BE2C (cell line): ENCODE data around the gene QKI. TPM values are rescaled to one million over a fixed set of nuclear protein-coding genes. Genes with fewer than 3 reads are reported as not detected.

Source experiments
- DNase-seq: peaks from one replicate; pipeline ENCODE4 v3.0.0-alpha.2; 2020
- H3K27me3 ChIP-seq: fragments of 250-450 bp; sonication (Bioruptor Pico); 2 replicates; pipeline ENCODE4 v1.5.1; 2020; ENCODE audit warnings: mild to moderate bottlenecking
- H3K36me3 ChIP-seq: fragments of 250-450 bp; sonication (Bioruptor Pico); 2 replicates; pipeline ENCODE4 v1.5.1; 2020; ENCODE audit warnings: mild to moderate bottlenecking
- H3K4me1 ChIP-seq: fragments of 250-450 bp; sonication (Bioruptor Pico); 2 replicates; pipeline ENCODE4 v1.5.1; 2020
- H3K4me3 ChIP-seq: 2 replicates; pipeline ENCODE4 v1.5.1; 2011; ENCODE audit warnings: low read depth, low read length
- H3K9me3 ChIP-seq: fragments of 250-450 bp; sonication (Bioruptor Pico); 2 replicates; pipeline ENCODE4 v1.5.1; 2020
- polyA plus RNA-seq: library from polyadenylated mRNA; unstranded; fragments of >200 nt; gene quantifications from one replicate; pipeline ENCODE4 v1.2.1, GENCODE V29; 2012; ENCODE audit warnings: low read depth, missing spikeins; ENCODE audit not compliant: insufficient read length, insufficient read depth
- TF ChIP-seq, protein P1 (sequence below): IDR thresholded peaks from 2 replicates; pipeline ENCODE4 v1.5.1; 2012; ENCODE audit warnings: mild to moderate bottlenecking, low read depth, low read length

Gene QKI
- 42.1 TPM for polyA plus RNA-seq

DNA sequence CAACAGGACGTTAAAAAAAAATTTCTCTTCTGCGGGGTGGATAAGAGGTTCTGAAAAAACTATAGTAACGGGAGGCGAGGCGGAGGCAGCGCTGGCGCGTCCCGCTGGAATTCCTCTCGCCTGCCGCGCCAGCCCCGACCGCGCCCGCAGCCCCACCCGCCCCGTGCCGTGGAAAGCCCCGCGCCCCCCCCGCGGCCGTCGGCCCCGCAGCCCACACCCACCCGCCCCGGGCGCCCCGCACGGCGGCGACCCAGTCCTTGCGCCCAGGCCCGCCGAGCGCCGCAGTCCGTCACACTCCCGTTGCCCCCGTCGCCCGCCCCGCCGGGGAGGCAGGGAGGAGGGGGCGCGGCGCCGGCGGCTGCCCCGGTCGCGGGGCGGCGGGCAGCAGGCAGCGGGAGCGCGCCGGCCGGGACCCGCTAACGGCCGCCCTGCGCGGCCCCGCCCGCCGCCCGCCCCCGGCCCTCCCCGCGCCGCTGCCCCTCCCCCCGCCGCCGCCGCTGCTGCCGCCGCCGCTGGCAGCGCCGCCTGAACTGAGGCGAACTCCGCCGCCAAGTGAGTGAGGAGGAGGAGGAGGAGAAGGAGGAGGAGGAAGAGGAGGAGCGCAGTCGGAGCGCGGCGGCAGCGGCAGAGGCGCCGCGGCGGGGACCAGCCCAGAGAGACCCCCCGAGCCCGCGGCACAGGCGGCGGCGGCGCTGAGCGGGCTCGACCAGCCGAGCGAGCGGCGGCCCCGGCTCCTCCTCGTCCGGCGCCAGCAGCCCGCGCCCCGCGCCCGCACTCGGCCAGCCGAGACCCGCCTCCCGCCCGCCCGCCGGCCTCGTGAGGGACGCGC lies at the start of gene QKI:
QKI (plus strand) TSS at position 602 of the 829 bp plus-strand sequence. CDS start 476 bp downstream, outside the sequence.
- no peaks in the 10 kb centered on the region for H3K27me3 ChIP-seq
- TF ChIP-seq, protein P1, sequence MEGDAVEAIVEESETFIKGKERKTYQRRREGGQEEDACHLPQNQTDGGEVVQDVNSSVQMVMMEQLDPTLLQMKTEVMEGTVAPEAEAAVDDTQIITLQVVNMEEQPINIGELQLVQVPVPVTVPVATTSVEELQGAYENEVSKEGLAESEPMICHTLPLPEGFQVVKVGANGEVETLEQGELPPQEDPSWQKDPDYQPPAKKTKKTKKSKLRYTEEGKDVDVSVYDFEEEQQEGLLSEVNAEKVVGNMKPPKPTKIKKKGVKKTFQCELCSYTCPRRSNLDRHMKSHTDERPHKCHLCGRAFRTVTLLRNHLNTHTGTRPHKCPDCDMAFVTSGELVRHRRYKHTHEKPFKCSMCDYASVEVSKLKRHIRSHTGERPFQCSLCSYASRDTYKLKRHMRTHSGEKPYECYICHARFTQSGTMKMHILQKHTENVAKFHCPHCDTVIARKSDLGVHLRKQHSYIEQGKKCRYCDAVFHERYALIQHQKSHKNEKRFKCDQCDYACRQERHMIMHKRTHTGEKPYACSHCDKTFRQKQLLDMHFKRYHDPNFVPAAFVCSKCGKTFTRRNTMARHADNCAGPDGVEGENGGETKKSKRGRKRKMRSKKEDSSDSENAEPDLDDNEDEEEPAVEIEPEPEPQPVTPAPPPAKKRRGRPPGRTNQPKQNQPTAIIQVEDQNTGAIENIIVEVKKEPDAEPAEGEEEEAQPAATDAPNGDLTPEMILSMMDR: no peak

GRCh38 chr6:163366288-163366687 lies 48.2 kb upstream of the QKI start:
- Histone ChIP-seq H3K36me3 (no peaks in the 10 kb centered on the region), H3K9me3 (no peaks in the 10 kb centered on the region), H3K4me1 (no peaks in the 10 kb centered on the region), H3K4me3 (no peak overlapping the region), H3K27me3 (no peaks in the 10 kb centered on the region)
- no peak for DNase-seq
- TF ChIP-seq, protein P1: no peak

More for the DNA sequence above, at the start of gene QKI:
- Histone ChIP-seq H3K4me3 (peak within 1 kb of the TSS; percentile 75), H3K4me1 (no peaks in the 10 kb centered on the region; the same call in 1 of the 2 replicates), H3K9me3 (no peaks in the 10 kb centered on the region), H3K36me3 (no peaks in the 10 kb centered on the region)
- peak; percentile 78 for DNase-seq

DNA sequence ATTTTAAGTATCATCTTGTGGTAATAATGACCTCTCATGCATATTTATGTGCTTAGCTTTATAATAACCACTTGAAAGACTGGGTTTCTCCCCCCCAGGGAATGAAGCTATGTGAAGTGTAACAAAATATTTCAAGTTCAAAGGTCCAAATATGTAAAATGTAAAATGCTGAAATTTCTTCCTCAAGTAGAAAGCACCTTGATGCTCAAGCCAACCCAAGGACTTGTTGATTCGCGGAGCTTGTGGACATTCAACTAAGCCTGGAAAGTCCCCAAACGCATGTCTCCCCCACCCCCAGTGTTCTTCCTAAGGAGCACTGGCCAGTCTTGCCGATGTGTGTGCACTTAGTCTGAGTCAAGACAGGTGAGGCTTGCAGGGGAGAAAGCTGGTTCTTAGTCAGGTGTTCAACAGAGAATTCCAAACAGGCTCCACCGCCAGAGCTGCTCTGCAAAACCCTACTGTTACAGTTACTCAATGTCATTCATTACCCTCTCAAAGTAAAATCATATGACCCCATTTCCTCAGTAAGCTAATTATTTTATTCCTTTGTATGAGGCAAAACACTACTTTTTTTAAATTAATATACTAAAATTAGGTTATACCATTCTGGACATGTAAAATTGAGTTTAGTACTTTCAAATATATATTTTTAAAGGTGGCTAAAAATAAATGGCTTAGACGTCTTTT lies 46.9 kb upstream of the QKI start:
- Histone ChIP-seq H3K4me1 (no peaks in the 10 kb centered on the region), H3K36me3 (no peaks in the 10 kb centered on the region), H3K27me3 (no peaks in the 10 kb centered on the region), H3K9me3 (no peaks in the 10 kb centered on the region), H3K4me3 (no peak overlapping the region)
- TF ChIP-seq, protein P1: no peak
- no peak for DNase-seq

GRCh38 chr6:163369141-163369540 lies 45.4 kb upstream of the QKI start:
- TF ChIP-seq, protein P1: no peak
- H3K4me3 ChIP-seq: no peak overlapping the region
- no peaks in the 10 kb centered on the region for H3K4me1 ChIP-seq
- DNase-seq: no peak
- no peaks in the 10 kb centered on the region for H3K36me3 ChIP-seq
- no peaks in the 10 kb centered on the region for H3K27me3 ChIP-seq
- no peaks in the 10 kb centered on the region for H3K9me3 ChIP-seq

DNA sequence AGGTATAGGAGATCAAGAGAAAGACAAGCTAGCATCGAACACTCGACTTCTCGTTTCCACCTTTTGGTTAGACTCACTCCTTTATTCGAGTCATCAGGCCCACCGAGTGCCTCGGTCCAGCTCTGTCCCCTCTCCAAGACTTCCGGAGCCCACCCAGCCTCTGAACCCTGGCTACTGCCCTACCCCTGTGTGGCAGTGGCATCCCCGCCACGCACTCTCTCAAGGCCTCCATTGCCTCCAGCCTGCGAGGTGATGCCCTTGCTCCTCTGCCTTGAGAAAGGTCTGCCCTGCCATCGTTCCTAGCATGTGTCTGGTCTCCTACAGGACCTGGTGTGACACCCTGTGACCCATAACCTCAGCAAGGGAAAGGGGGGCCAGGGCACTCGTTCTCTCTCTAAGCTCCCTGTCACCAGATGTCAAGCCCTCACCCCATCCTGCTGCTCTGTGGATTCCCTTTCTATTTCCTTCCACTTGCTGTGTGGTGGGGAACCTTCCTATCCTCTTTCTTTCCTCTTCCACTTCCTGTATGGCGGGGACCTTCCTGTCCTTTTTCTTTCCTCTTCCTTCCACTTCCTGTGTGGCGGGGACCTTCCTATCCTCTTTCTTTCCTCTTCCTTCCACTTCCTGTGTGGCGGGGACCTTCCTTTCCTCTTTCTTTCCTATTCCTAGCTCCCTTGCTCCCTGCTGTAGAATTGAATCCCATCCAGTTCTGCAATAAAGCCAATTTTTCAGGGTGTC lies 44.7 kb upstream of the QKI start:
- Histone ChIP-seq H3K9me3 (no peaks in the 10 kb centered on the region), H3K4me1 (no peaks in the 10 kb centered on the region), H3K36me3 (no peaks in the 10 kb centered on the region), H3K27me3 (no peaks in the 10 kb centered on the region), H3K4me3 (no peak overlapping the region)
- TF ChIP-seq, protein P1: no peak
- DNase-seq: no peak
